ENCODE results near the gene RELCH.
A peak's percentile ranks its signal among the peaks of the same experiment; 100 is the strongest.

DNA sequence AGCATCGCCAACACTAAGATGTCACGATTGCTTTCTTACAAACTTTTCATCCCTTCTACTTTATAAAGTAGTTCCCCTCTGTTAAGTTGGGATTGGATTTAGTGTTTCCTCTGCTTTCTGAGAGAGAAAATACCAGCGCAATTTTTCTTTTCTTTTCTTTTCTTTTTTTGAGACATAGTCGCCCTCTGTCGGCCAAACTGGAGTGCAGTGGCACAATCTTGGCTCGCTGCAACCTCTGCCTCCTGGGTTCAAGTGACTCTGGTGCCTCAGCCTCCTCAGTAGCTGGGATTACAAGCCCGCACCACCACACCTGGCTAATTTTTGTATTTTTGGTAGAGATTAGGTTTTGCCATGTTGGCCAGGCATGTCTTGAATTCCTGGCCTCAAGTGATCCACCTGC lies 9.0 kb downstream of the RELCH start:
- TF ChIP-seq POLR2AphosphoS5 (IDR thresholded peaks at IDR 0.05; ENCODE audit: low read depth, low read length): no peak
- TF ChIP-seq, protein P1, sequence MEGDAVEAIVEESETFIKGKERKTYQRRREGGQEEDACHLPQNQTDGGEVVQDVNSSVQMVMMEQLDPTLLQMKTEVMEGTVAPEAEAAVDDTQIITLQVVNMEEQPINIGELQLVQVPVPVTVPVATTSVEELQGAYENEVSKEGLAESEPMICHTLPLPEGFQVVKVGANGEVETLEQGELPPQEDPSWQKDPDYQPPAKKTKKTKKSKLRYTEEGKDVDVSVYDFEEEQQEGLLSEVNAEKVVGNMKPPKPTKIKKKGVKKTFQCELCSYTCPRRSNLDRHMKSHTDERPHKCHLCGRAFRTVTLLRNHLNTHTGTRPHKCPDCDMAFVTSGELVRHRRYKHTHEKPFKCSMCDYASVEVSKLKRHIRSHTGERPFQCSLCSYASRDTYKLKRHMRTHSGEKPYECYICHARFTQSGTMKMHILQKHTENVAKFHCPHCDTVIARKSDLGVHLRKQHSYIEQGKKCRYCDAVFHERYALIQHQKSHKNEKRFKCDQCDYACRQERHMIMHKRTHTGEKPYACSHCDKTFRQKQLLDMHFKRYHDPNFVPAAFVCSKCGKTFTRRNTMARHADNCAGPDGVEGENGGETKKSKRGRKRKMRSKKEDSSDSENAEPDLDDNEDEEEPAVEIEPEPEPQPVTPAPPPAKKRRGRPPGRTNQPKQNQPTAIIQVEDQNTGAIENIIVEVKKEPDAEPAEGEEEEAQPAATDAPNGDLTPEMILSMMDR (IDR thresholded peaks at IDR 0.05): peak; percentile 61
- TF ChIP-seq, protein P2, sequence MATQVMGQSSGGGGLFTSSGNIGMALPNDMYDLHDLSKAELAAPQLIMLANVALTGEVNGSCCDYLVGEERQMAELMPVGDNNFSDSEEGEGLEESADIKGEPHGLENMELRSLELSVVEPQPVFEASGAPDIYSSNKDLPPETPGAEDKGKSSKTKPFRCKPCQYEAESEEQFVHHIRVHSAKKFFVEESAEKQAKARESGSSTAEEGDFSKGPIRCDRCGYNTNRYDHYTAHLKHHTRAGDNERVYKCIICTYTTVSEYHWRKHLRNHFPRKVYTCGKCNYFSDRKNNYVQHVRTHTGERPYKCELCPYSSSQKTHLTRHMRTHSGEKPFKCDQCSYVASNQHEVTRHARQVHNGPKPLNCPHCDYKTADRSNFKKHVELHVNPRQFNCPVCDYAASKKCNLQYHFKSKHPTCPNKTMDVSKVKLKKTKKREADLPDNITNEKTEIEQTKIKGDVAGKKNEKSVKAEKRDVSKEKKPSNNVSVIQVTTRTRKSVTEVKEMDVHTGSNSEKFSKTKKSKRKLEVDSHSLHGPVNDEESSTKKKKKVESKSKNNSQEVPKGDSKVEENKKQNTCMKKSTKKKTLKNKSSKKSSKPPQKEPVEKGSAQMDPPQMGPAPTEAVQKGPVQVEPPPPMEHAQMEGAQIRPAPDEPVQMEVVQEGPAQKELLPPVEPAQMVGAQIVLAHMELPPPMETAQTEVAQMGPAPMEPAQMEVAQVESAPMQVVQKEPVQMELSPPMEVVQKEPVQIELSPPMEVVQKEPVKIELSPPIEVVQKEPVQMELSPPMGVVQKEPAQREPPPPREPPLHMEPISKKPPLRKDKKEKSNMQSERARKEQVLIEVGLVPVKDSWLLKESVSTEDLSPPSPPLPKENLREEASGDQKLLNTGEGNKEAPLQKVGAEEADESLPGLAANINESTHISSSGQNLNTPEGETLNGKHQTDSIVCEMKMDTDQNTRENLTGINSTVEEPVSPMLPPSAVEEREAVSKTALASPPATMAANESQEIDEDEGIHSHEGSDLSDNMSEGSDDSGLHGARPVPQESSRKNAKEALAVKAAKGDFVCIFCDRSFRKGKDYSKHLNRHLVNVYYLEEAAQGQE (IDR thresholded peaks at IDR 0.05; ENCODE audit: insufficient read depth in 1 of 2, low read depth in 2 of 2, low read length in 1 of 2): no peak
- no peak for TF ChIP-seq TCF7L2 (IDR thresholded peaks at IDR 0.05; ENCODE audit: low read depth, low read length)

Data from Panc1 (cell line).